IMR-90 (cell line): ENCODE data around the gene DPEP3. TPM values are rescaled to one million over a fixed set of nuclear protein-coding genes. Genes with fewer than 3 reads are reported as not detected.

ENCODE experiments used
- ATAC-seq: fragments of 200-7000 bp; cut with Tn5 transposase; 2 replicates; pipeline ENCODE4 v1.9.1; 2020; ENCODE audit warnings: low read depth, mild to moderate bottlenecking, moderate library complexity
- BruUV-seq: library from RNA; stranded (reverse); fragments of 400-500 nt; replicated peaks from 2 replicates; lab custom pipeline; 2021; lab: Mats Ljungman, UMichigan
- CTCF ChIA-PET: fragments of 300-600 bp; formaldehyde crosslinking; extraction: SDS; loops from one replicate; lab custom pipeline; 2021; ENCODE audit warnings: antibody characterized with exemption; lab: Yijun Ruan, JAX
- POLR2A ChIA-PET: fragments of 300-600 bp; sonication (Branson Sonifier 250); formaldehyde crosslinking; loops from one replicate; lab custom pipeline; 2022; ENCODE audit warnings: antibody characterized with exemption; ENCODE audit not compliant: unreplicated experiment; lab: Charles Lee
- DNase-seq: peaks from one replicate; pipeline ENCODE4 v3.0.0; 2013
- H2AFZ ChIP-seq: replicated peaks from 2 replicates; pipeline ENCODE3; 2013; ENCODE audit warnings: low read length, mild to moderate bottlenecking; ENCODE audit not compliant: poor library complexity
- H2AK5ac ChIP-seq: 2 replicates; pipeline ENCODE4 v1.6.1; 2013; ENCODE audit warnings: low read depth, low read length, inconsistent platforms
- H2AK9ac ChIP-seq: replicated peaks from 2 replicates; pipeline ENCODE3; 2013; ENCODE audit warnings: mild to moderate bottlenecking, low read depth, low read length, moderate library complexity; ENCODE audit not compliant: poor library complexity
- H2BK120ac ChIP-seq: 2 replicates; pipeline ENCODE4 v1.6.1; 2013; ENCODE audit warnings: low read depth, low read length, inconsistent platforms
- H2BK15ac ChIP-seq: 3 replicates; pipeline ENCODE4 v1.6.1; 2013; ENCODE audit warnings: low read depth, low read length, inconsistent platforms
- H2BK20ac ChIP-seq: 2 replicates; pipeline ENCODE4 v1.6.1; 2013; ENCODE audit warnings: low read depth, mild to moderate bottlenecking, inconsistent platforms, low read length, moderate library complexity
- H2BK5ac ChIP-seq: 2 replicates; pipeline ENCODE4 v1.6.1; 2013; ENCODE audit warnings: mild to moderate bottlenecking, low read depth, low read length, inconsistent platforms; ENCODE audit not compliant: poor library complexity, severe bottlenecking
- H3K14ac ChIP-seq: replicated peaks from 2 replicates; pipeline ENCODE4 v1.6.1; 2013; ENCODE audit warnings: low read depth, low read length, inconsistent platforms
- H3K18ac ChIP-seq: 2 replicates; pipeline ENCODE4 v1.6.1; 2013; ENCODE audit warnings: low read depth, low read length, control low read depth
- H3K23ac ChIP-seq: 2 replicates; pipeline ENCODE4 v1.6.1; 2013; ENCODE audit warnings: low read depth, low read length, inconsistent platforms
- H3K27ac ChIP-seq: 2 replicates; pipeline ENCODE4 v1.5.1; 2013; ENCODE audit warnings: mild to moderate bottlenecking, control low read depth, low read length; ENCODE audit not compliant: insufficient read depth
- H3K27me3 ChIP-seq: 2 replicates; pipeline ENCODE4 v1.6.1; 2013; ENCODE audit warnings: low read length; ENCODE audit not compliant: control insufficient read depth, insufficient read depth
- H3K36me3 ChIP-seq: 2 replicates; pipeline ENCODE4 v1.6.1; 2013; ENCODE audit warnings: low read length, mixed read lengths; ENCODE audit not compliant: control insufficient read depth, insufficient read depth
- H3K4ac ChIP-seq: 2 replicates; pipeline ENCODE4 v1.6.1; 2013; ENCODE audit warnings: low read depth, low read length, inconsistent platforms
- H3K4me1 ChIP-seq: 2 replicates; pipeline ENCODE4 v1.6.1; 2013; ENCODE audit warnings: low read length, mixed read lengths; ENCODE audit not compliant: control insufficient read depth, insufficient read depth
- H3K4me2 ChIP-seq: 2 replicates; pipeline ENCODE4 v1.6.1; 2013; ENCODE audit warnings: low read depth, mild to moderate bottlenecking, control low read depth, low read length, moderate library complexity
- H3K4me3 ChIP-seq: 2 replicates; pipeline ENCODE4 v1.5.1; 2013; ENCODE audit warnings: low read depth, mild to moderate bottlenecking, control low read depth, low read length, moderate library complexity; ENCODE audit not compliant: insufficient read depth
- H3K56ac ChIP-seq: 2 replicates; pipeline ENCODE4 v1.6.1; 2013; ENCODE audit warnings: low read length, inconsistent platforms; ENCODE audit not compliant: insufficient read depth; ENCODE audit errors: extremely low read depth
- H3K79me1 ChIP-seq, 2 experiments: 2 replicates each; pipeline ENCODE4 v1.6.1; 2013; ENCODE audit warnings: low read length in 2 of 2, inconsistent platforms in 1 of 2, low read depth in 1 of 2
- H3K9ac ChIP-seq: 2 replicates; pipeline ENCODE4 v1.6.1; 2013; ENCODE audit warnings: low read depth, low read length, control low read depth
- H3K9me1 ChIP-seq: 2 replicates; pipeline ENCODE4 v1.6.1; 2013; ENCODE audit warnings: low read length, inconsistent platforms; ENCODE audit not compliant: insufficient read depth
- H3K9me3 ChIP-seq: 2 replicates; pipeline ENCODE4 v1.6.1; 2013; ENCODE audit warnings: low read length; ENCODE audit not compliant: control insufficient read depth, insufficient read depth
- H4K20me1 ChIP-seq: 2 replicates; pipeline ENCODE4 v1.6.1; 2013; ENCODE audit warnings: low read length, inconsistent platforms; ENCODE audit not compliant: insufficient read depth
- H4K5ac ChIP-seq: 2 replicates; pipeline ENCODE4 v1.6.1; 2013; ENCODE audit warnings: mild to moderate bottlenecking, low read depth, low read length, control low read depth
- H4K8ac ChIP-seq, 2 experiments: 2 replicates each; pipeline ENCODE4 v1.6.1; 2013; ENCODE audit warnings: low read depth in 2 of 2, low read length in 2 of 2, control low read depth in 1 of 2, inconsistent platforms in 1 of 2
- H4K91ac ChIP-seq: 2 replicates; pipeline ENCODE4 v1.6.1; 2013; ENCODE audit warnings: low read depth, low read length, inconsistent platforms; ENCODE audit not compliant: insufficient read depth
- MAFK ChIP-seq: IDR thresholded peaks from 2 replicates; pipeline ENCODE4 v1.6.1; 2012; ENCODE audit warnings: low read depth, low read length, improper control_type of control experiment
- MAZ ChIP-seq: IDR thresholded peaks from 2 replicates; pipeline ENCODE4 v1.6.1; 2012; ENCODE audit warnings: low read depth, mild to moderate bottlenecking, low read length, improper control_type of control experiment, moderate library complexity, borderline replicate concordance
- POLR2A ChIP-seq: IDR thresholded peaks from 2 replicates; pipeline ENCODE4 v1.6.1; 2012; ENCODE audit warnings: mild to moderate bottlenecking, low read depth, low read length
- RFX5 ChIP-seq: IDR thresholded peaks from 2 replicates; pipeline ENCODE4 v1.8.0; 2012; ENCODE audit warnings: low read depth, mild to moderate bottlenecking, low read length, moderate library complexity
- WGBS, 2 experiments: methylation state at CpG; one replicate each; pipeline versions ENCODE4 v1.1.5 to v1.1.7; 2013; ENCODE audit warnings: missing lambda C conversion rate in 2 of 2; ENCODE audit not compliant: insufficient read length in 1 of 2; ENCODE audit errors: extremely low coverage in 2 of 2; 5-methylcytosine and 5-hydroxymethylcytosine counted together
- dilution Hi-C: fragments of 300-500 bp; cut with HindIII; formaldehyde crosslinking; loops from one replicate; pipeline ENCODE4 v1.14.3; 2018; ENCODE audit warnings: low sequenced_read_pairs; ENCODE audit not compliant: unreplicated experiment
- in situ Hi-C: fragments of 300-500 bp; cut with MboI; formaldehyde crosslinking; loops from 3 replicates; pipeline ENCODE4 v1.14.3; 2019; ENCODE audit warnings: low sequenced_read_pairs, inconsistent platforms, mixed read lengths
- intact Hi-C: fragments of 100-400 bp; cut with micrococcal nuclease; formaldehyde crosslinking; loops from 2 replicates; pipeline ENCODE4 v1.10.0; 2022
- polyA plus RNA-seq, 3 experiments: library from polyadenylated mRNA; depleted of rRNA; stranded (reverse); fragments of >200 nt; gene quantifications; 2 replicates each; pipeline ENCODE4 v1.2.3, GENCODE V29; 2012; ENCODE audit warnings: low replicate concordance in 1 of 3
- total RNA-seq: library from RNA; depleted of rRNA; stranded (reverse); fragments of >200 nt; gene quantifications from 2 replicates; pipeline ENCODE4 v1.2.3, GENCODE V29; 2012
- TF ChIP-seq, protein P1 (sequence below): conservative IDR thresholded peaks from 2 replicates; pipeline ENCODE4 v1.5.1; 2012; ENCODE audit warnings: mild to moderate bottlenecking, low read depth, low read length, improper control_type of control experiment

The DPEP3 gene
- total and polyA plus RNA-seq, 2 of the 4 experiments (the other 2 are of a cell fraction): not detected

- ChIA-PET POLR2A (no interaction called here), CTCF (no interaction called here)
- peaks cover 30% of the 10 kb centered on the region for H3K4me1 ChIP-seq
- intact Hi-C loops (loop anchor here (10.0 kb wide), 1 partner anchor 256 kb away; no protein-coding TSS in a partner anchor), dilution Hi-C loops (no loop called here), in situ Hi-C loops (no loop called here)
- H2AK5ac ChIP-seq: peak within 1 kb of the TSS; percentile 99
- ATAC-seq (peak; percentile 85), DNase-seq (peak; percentile 65)
- 6% methylated on average over 28 of the region's 78 CpGs; no CpG with 5 or more reads in 1 of the 2 experiments for WGBS, 2 experiments
- peaks cover 10% of the 10 kb centered on the region for H3K36me3 ChIP-seq
- H2BK5ac ChIP-seq: peak within 1 kb of the TSS; percentile 92
- peak within 1 kb of the TSS; percentile 95; the same call in 1 of the 3 replicates for H2BK15ac ChIP-seq
- peak within 1 kb of the TSS; percentile 93 for H3K4me2 ChIP-seq
- peak within 1 kb of the TSS; percentile 99 for H3K27ac ChIP-seq
- no peaks in the 10 kb centered on the region for H3K27me3 ChIP-seq
- H3K9me3 ChIP-seq: no peaks in the 10 kb centered on the region
- peak within 1 kb of the TSS; percentile 96 for H3K18ac ChIP-seq
- H3K4me3 ChIP-seq: peak within 1 kb of the TSS; percentile 100
- H2AK9ac ChIP-seq: peak within 1 kb of the TSS; percentile 100
- peaks cover 35% of the 10 kb centered on the region for H3K9me1 ChIP-seq
- H4K5ac ChIP-seq: peak within 1 kb of the TSS; percentile 98
- peaks cover 41% of the 10 kb centered on the region for H4K20me1 ChIP-seq
- H2BK20ac ChIP-seq: no peak within 1 kb of the TSS; the same call in 1 of the 2 replicates
- peak within 1 kb of the TSS; percentile 98 for H3K23ac ChIP-seq
- peak within 1 kb of the TSS; percentile 93 to 96 for H4K8ac ChIP-seq
- peak within 1 kb of the TSS; percentile 100 for H3K9ac ChIP-seq
- BruUV-seq: no TSS peak
- peak within 1 kb of the TSS; percentile 85 for H3K56ac ChIP-seq
- peak within 1 kb of the TSS; percentile 95 for H4K91ac ChIP-seq
- peaks cover 15 to 47% of the 10 kb centered on the region in 2 experiments for H3K79me1 ChIP-seq
- peak within 1 kb of the TSS; percentile 99 for H3K4ac ChIP-seq
- H2BK120ac ChIP-seq: peak within 1 kb of the TSS; percentile 81
- H2AFZ ChIP-seq: peak within 1 kb of the TSS; percentile 96
- peak within 1 kb of the TSS; percentile 95 for H3K14ac ChIP-seq
- TF ChIP-seq, protein P1, sequence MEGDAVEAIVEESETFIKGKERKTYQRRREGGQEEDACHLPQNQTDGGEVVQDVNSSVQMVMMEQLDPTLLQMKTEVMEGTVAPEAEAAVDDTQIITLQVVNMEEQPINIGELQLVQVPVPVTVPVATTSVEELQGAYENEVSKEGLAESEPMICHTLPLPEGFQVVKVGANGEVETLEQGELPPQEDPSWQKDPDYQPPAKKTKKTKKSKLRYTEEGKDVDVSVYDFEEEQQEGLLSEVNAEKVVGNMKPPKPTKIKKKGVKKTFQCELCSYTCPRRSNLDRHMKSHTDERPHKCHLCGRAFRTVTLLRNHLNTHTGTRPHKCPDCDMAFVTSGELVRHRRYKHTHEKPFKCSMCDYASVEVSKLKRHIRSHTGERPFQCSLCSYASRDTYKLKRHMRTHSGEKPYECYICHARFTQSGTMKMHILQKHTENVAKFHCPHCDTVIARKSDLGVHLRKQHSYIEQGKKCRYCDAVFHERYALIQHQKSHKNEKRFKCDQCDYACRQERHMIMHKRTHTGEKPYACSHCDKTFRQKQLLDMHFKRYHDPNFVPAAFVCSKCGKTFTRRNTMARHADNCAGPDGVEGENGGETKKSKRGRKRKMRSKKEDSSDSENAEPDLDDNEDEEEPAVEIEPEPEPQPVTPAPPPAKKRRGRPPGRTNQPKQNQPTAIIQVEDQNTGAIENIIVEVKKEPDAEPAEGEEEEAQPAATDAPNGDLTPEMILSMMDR: no peak
- TF ChIP-seq MAZ (peak; percentile 99), RFX5 (no peak), POLR2A (peak; percentile 75), MAFK (no peak)
Measured at GRCh38 chr16:67968400-67969253, 11.7 kb downstream of the DPEP3 start, which contains the start of gene SLC12A4. SLC12A4 (minus strand) TSS chr16:67968637; CDS start chr16:67968553, 84 bp downstream.
